ENCODE data around the gene DEAF1. TPM values are rescaled to one million over a fixed set of nuclear protein-coding genes. Genes with fewer than 3 reads are reported as not detected.

DEAF1 gene
- total RNA-seq, 2 experiments from 2014 or later, result 41.5 to 50.5 TPM

DNA sequence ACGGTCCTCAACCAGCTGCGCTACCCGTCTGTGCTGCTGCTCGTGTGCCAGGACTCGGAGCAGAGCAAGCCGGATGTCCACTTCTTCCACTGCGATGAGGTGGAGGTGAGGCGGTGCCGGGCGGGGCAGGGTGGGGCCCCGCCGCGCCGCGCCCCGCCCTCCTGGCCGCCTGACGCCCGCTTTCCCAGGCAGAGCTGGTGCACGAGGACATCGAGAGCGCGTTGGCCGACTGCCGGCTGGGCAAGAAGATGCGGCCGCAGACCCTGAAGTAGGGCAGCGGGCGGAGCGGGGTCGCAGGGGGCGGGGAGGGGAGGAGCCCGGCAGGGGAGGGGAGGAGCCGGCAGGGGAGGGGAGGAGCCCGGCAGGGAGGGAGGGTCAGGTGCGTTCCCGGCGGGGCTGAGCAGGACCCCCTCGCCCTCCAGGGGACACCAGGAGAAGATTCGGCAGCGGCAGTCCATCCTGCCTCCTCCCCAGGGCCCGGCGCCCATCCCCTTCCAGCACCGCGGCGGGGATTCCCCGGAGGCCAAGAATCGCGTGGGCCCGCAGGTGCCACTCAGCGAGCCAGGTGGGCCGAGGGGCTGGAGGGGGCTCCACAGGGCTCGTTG lies 25.7 kb upstream of the DEAF1 start:
- Mint-ChIP-seq H3K36me3 (no peaks in the 10 kb centered on the region), H3K27ac (no peak overlapping the region), H3K27me3 (peaks cover 14% of the 10 kb centered on the region), H3K4me3 (no peak overlapping the region), H3K9me3 (no peaks in the 10 kb centered on the region), H3K4me1 (ENCODE audit: low read depth) (peaks cover 12% of the 10 kb centered on the region)
- CTCF ChIA-PET, result interaction anchor here (1.1 to 10.1 kb wide), 5 partner anchors 11 to 202 kb away, joined by 3 to 129 read pairs (median 5); partner anchors contain the start of gene TMEM80
- POLR2A ChIA-PET, result no interaction called here
- peak; percentile 67 for DNase-seq
- intact Hi-C loops (cut with micrococcal nuclease), result loop anchor here (5.0 kb wide), 1 partner anchor 183 kb away; the partner anchor contains the start of genes HRAS and LRRC56

DNA sequence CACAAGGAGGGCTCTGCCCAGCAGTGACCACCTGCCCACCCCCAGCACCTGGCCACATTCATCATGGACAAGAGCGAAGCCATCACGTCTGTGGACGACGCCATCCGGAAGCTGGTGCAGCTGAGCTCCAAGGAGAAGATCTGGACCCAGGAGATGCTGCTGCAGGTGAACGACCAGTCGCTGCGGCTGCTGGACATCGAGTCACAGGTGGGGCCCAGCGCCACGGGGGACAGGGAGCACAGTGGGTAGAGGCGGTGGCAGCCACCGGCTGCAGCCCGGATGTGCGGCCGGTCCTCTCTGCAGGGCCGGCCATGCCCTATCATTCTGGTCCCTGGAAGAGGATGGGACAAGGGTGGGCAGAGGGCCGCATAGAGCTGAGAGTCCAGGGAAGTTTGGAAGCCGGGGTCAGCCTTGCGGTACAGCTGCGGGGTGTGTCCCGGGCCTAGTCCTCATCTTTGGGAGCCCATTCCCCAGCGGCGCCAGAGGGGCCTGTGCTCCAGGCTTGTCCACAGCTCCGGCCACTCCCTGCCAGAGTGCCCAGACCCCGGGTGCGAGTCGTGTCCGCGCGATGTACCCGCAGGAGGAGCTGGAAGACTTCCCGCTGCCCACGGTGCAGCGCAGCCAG lies 25.1 kb upstream of the DEAF1 start:
- H3K27ac Mint-ChIP-seq, result no peak overlapping the region
- peaks cover 3% of the 10 kb centered on the region for H3K9me3 Mint-ChIP-seq
- ChIA-PET CTCF (interaction anchor here (1.1 to 10.1 kb wide), 5 partner anchors 10 to 201 kb away, joined by 3 to 129 read pairs (median 5); partner anchors contain the start of gene TMEM80), POLR2A (no interaction called here)
- H3K36me3 Mint-ChIP-seq, result no peaks in the 10 kb centered on the region
- DNase-seq, result no peak
- H3K4me1 Mint-ChIP-seq (ENCODE audit: low read depth), result peaks cover 12% of the 10 kb centered on the region
- peaks cover 14% of the 10 kb centered on the region for H3K27me3 Mint-ChIP-seq
- peak overlapping the region; percentile 3 for H3K4me3 Mint-ChIP-seq
- intact Hi-C loops (cut with micrococcal nuclease), result loop anchor here (5.0 kb wide), 1 partner anchor 183 kb away; the partner anchor contains the start of genes HRAS and LRRC56

DNA sequence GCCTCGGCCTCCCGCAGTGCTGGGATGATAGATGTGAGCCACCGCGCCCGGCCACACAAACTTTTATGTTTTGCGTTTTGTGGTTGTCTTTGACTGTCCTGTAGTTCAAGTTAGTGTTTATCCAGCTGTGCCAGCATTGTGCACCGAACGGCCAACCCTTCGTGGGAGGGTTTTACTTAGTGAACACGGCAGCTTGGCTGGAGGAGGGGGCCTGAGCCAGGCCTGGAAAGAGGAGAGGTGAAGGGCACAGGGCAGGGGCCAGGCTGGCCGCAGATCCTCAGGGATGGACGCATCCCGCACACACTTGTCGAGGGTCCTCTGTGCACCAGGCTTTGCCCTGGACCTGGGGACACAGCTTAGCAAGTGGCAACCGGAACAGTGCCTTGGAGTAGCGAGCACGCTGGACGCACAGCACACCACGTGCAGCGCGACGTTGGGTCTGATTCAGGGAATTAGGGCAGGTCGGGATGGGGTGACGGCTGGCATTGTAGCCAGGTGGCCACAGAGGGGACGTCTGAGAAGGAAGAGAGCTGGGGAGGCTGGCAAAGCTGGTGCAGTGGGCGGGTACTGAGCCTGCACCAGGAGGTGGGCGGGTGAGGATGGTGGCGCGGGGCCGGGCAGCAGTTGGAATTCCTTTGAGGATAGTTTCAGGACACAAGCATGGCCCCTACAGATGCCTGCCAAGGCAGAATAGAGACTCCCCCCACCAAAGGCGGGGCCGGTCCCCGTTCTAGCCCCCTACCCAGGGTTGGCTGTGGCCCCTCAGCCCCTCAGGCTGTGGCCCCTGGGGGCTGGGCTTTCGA lies 24.4 kb upstream of the DEAF1 start:
- Mint-ChIP-seq H3K4me3 (peak overlapping the region; percentile 17), H3K4me1 (ENCODE audit: low read depth) (peaks cover 10% of the 10 kb centered on the region), H3K9me3 (peaks cover 3% of the 10 kb centered on the region), H3K27me3 (peaks cover 14% of the 10 kb centered on the region), H3K27ac (no peak overlapping the region), H3K36me3 (no peaks in the 10 kb centered on the region)
- ChIA-PET CTCF (interaction anchor here (0.9 to 10.1 kb wide), 5 partner anchors 9 to 165 kb away, joined by 3 to 129 read pairs (median 4); no protein-coding TSS in a partner anchor), POLR2A (no interaction called here)
- intact Hi-C loops (cut with micrococcal nuclease), result loop anchor here (5.0 kb wide), 1 partner anchor 182 kb away; the partner anchor contains the start of genes HRAS and LRRC56
- DNase-seq, result no peak

DNA sequence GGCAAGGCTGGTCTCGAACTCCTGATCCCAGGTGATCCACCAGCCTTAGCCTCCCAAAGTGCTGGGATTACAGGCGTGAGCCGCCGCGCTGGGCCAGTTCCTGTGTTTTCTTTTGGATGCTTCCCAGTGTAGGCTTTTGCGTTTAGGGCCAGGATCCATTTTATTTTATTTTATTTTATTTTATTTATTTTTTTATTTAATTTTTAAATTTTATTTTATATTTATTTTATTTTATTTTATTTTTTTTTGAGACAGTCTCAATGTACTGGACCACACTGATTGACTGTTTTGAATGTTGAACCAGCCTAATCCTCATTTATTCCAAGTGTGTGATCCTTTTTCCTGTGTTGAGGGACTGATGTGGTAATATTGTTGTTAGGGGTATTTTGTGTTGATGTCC lies 19.4 kb upstream of the DEAF1 start:
- no peaks in the 10 kb centered on the region for H3K4me1 Mint-ChIP-seq (ENCODE audit: low read depth)
- ChIA-PET CTCF (no interaction called here), POLR2A (no interaction called here)
- peaks cover 3% of the 10 kb centered on the region for H3K9me3 Mint-ChIP-seq
- intact Hi-C loops (cut with micrococcal nuclease), result no loop called here
- DNase-seq, result no peak
- H3K36me3 Mint-ChIP-seq, result no peaks in the 10 kb centered on the region
- H3K27ac Mint-ChIP-seq, result no peak overlapping the region
- peaks cover 13% of the 10 kb centered on the region for H3K27me3 Mint-ChIP-seq
- H3K4me3 Mint-ChIP-seq, result no peak overlapping the region

DNA sequence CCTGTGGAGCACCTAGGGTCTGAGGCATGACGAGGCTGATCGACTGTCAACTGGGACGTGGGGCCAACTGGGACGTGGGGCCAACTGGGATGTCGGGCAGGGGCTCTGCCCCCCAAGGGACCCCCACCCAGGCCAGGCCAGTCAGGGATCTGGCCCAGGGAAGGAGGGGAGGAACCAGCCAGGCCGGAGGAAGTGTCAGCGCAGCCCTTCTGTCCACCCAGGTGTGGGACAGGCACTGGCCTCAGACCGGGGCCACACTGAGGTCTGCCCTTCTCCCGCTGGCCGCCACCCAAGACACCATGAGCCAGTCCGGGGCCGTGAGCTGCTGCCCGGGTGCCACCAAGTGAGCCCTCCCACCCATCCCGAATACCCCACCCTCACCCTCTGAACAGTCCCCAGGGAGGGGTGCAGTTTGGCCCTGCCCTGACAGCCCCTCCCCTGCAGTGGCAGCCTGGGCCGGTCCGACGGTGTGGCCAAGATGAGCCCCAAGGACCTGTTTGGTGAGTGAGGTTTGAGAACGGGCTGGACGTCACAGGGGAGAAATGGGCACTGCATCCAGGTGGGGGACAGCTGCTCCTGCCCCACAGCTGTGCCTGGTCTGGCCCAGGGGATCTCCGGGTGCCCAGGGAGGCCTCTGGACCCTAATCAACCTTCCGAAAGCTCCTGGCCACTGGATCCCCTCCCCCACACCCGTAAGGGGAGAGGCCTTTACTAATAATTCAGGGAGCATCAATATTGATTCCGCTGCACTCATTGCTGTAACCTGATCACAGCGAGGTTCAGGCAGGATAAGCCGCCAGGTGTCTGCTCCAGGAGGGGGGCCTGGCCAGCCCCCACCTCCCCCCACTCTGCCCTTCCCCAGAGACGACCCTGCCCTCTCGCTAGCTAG lies 14.3 kb upstream of the DEAF1 start:
- Mint-ChIP-seq H3K27me3 (peaks cover 20% of the 10 kb centered on the region), H3K9me3 (no peaks in the 10 kb centered on the region), H3K4me1 (ENCODE audit: low read depth) (peaks cover 5% of the 10 kb centered on the region), H3K27ac (no peak overlapping the region), H3K4me3 (no peak overlapping the region), H3K36me3 (no peaks in the 10 kb centered on the region)
- intact Hi-C loops (cut with micrococcal nuclease), result no loop called here
- no peak for DNase-seq
- POLR2A ChIA-PET, result no interaction called here
- CTCF ChIA-PET, result interaction anchor here (1.1 kb wide), 1 partner anchor 11 kb away, joined by 3 read pairs; no protein-coding TSS in a partner anchor

DNA sequence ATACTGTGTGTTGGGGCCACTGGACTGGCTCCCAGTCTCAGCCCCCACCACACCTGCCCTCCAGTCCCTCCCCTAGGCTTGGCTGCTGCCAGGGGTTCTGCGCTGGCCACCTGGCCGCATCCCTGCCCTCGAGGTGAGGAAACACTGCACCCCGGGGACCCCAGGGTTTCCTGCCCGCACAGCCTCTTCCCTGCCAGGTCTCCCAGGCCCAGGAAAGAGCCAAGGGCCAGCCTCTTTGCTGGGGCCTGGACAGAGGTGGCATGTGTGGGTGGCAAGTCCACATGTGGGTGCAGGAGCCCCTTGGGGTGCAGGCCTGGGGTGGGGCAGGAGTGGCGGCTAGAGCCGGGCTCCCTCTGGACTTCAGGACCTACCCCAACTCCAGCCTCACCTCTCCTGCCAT lies 13.5 kb upstream of the DEAF1 start:
- no peaks in the 10 kb centered on the region for H3K9me3 Mint-ChIP-seq
- no peak overlapping the region for H3K27ac Mint-ChIP-seq
- H3K36me3 Mint-ChIP-seq, result no peaks in the 10 kb centered on the region
- no peak overlapping the region for H3K4me3 Mint-ChIP-seq
- peaks cover 20% of the 10 kb centered on the region for H3K27me3 Mint-ChIP-seq
- no peak for DNase-seq
- POLR2A ChIA-PET, result no interaction called here
- intact Hi-C loops (cut with micrococcal nuclease), result no loop called here
- peaks cover 5% of the 10 kb centered on the region for H3K4me1 Mint-ChIP-seq (ENCODE audit: low read depth)
- CTCF ChIA-PET, result no interaction called here

DNA sequence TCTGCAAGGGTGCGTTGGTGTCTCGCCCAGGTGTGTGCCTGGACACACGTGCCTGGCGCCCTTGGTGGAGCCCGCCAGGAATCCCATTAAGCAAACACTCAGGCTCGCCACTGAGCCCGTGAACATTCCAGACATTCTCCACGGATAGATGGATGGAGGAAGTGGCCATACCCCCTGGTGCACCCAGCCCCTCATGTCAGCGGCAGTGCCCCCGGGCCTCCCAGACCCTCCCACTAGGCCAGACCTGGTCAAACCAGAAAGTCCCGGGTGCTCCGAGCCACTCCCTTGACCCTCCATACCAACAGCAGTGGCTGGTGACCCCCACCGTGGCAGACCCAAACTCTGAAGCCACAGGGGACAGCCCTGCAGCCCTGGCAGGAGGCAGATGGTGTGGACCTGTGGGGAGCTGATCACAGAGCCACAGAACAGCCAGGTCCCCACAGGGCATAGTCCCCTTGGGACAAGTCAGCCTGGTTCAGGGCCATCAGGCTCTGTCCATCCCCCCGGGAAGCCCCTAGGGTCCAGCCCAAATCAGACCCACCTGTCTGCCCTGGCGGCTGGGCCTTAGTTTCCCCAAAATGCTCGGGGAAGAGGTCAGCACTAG lies 12.9 kb upstream of the DEAF1 start:
- DNase-seq, result no peak
- Mint-ChIP-seq H3K4me3 (peak overlapping the region; percentile 8), H3K27ac (no peak overlapping the region), H3K36me3 (no peaks in the 10 kb centered on the region), H3K4me1 (ENCODE audit: low read depth) (peaks cover 5% of the 10 kb centered on the region), H3K27me3 (peaks cover 20% of the 10 kb centered on the region), H3K9me3 (no peaks in the 10 kb centered on the region)
- ChIA-PET CTCF (interaction anchor here (1.8 kb wide), 1 partner anchor 16 kb away, joined by 5 read pairs; no protein-coding TSS in a partner anchor), POLR2A (no interaction called here)
- intact Hi-C loops (cut with micrococcal nuclease), result no loop called here

DNA sequence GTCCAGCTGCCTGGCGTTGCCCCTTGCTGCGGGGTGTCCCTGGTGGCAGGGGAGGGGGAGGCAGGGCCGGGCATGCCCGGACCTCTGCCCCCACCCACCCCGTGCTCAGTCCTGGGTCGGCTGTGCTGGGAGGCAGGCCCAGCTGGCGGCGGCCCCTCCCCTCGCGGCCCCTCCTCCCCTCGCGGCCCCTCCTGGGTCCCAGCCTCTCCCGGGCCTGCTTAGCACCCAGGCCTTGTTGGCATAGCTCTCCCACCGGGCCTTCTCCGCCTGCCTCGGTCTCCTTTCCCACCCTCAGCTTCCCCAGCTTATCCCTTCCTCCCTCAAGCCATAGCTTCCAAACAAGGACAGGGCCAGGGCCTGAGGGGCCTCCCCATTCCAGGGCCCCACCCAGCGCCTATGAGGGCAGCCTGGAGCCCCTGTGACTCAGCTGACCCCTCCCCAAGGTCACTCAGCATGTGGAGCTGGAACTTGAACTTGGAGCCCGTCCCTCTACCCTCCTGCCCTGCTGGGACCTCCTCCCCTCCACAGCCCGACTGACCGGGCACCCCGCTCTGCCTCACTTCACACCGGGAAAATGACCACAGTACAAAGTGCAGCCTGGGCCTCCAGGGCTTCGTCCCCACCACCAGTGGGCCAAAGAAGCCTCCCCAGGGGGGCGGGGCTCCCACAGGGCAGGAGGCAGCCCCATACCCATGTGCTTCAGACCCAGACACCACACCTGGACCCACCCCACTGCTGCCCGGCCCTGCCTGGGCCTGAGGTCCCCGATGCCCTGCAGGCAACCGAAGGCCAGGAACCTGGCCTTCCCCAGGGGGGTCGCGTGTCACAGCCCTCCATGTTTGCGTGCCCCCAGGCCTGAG lies 12.2 kb upstream of the DEAF1 start:
- CTCF ChIA-PET, result interaction anchor here (1.0 to 1.8 kb wide), 2 partner anchors 12 to 17 kb away, joined by 5 read pairs; partner anchors contain the start of genes DEAF1 and TMEM80

DNA sequence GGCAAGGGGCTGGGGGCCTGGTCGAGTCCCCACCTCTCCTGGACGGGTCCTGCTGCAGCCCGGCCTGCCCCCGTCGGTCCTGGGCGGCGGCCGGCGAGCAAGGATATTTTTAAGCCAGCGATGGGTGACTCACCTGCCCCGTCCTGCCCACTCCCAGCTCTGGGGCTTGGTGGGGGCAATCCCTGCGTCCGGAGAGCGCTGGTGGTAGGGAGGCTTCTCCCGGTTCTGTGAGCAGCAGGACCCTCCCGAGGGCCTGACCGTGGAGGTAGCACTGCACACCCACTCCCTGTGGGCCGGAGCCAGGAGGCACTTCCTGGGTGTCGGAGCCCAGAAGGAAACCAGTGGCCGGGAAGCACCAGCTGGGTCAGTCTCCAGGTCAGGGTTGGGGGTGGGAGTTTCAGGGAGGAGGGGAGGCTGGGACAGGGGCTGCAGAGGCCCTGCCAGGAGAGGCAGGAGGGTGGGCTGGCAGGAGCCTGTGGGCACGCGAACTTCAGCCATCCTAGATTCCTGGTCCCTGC lies 11.5 kb upstream of the DEAF1 start:
- H3K27ac Mint-ChIP-seq, result no peak overlapping the region
- H3K36me3 Mint-ChIP-seq, result no peaks in the 10 kb centered on the region
- intact Hi-C loops (cut with micrococcal nuclease), result no loop called here
- POLR2A ChIA-PET, result interaction anchor here (0.8 to 1.2 kb wide), 3 partner anchors 11 to 77 kb away, joined by 3 read pairs; partner anchors contain the start of gene TMEM80
- H3K9me3 Mint-ChIP-seq, result no peaks in the 10 kb centered on the region
- no peak for DNase-seq
- H3K4me1 Mint-ChIP-seq (ENCODE audit: low read depth), result peaks cover 5% of the 10 kb centered on the region
- CTCF ChIA-PET, result interaction anchor here (1.0 to 1.8 kb wide), 2 partner anchors 11 to 17 kb away, joined by 5 read pairs; partner anchors contain the start of genes DEAF1 and TMEM80
- H3K4me3 Mint-ChIP-seq, result no peak overlapping the region
- H3K27me3 Mint-ChIP-seq, result peaks cover 20% of the 10 kb centered on the region

More for the DNA sequence above, 12.2 kb upstream of the DEAF1 start:
- POLR2A ChIA-PET, result interaction anchor here (0.8 to 1.2 kb wide), 3 partner anchors 11 to 78 kb away, joined by 3 read pairs; partner anchors contain the start of gene TMEM80
- Mint-ChIP-seq H3K27me3 (peaks cover 20% of the 10 kb centered on the region), H3K36me3 (no peaks in the 10 kb centered on the region), H3K9me3 (no peaks in the 10 kb centered on the region), H3K27ac (no peak overlapping the region), H3K4me1 (ENCODE audit: low read depth) (peaks cover 5% of the 10 kb centered on the region), H3K4me3 (no peak overlapping the region)
- no peak for DNase-seq
- intact Hi-C loops (cut with micrococcal nuclease), result no loop called here
